H1 (cell line): ENCODE measurements around the gene VPS26B. TPM values are rescaled to one million over a fixed set of nuclear protein-coding genes. Genes with fewer than 3 reads are reported as not detected.

Source experiments
- CTCF ChIA-PET: fragments of 300-600 bp; sonication (Branson Sonifier 250); formaldehyde crosslinking; loops from one replicate; lab custom pipeline; 2021; ENCODE audit not compliant: partially characterized antibody; lab: Charles Lee
- POLR2A ChIA-PET: fragments of 300-600 bp; sonication (Branson Sonifier 250); formaldehyde crosslinking; loops from one replicate; lab custom pipeline; 2021; ENCODE audit warnings: inconsistent platforms; ENCODE audit not compliant: partially characterized antibody; lab: Charles Lee
- DNase-seq, 2 experiments: peaks; one replicate each; pipeline versions ENCODE4 v3.0.0 to v3.0.0-alpha.2; 2010 to 2022; ENCODE audit warnings: low spot score in 2 of 2, low read depth in 1 of 2, mixed read lengths in 1 of 2
- FAIRE-seq: peaks from 2 replicates; lab custom pipeline; 2011; peaks lifted over from hg19 to GRCh38; lab: Jason Lieb, UNC
- H2AFZ ChIP-seq: 2 replicates; pipeline ENCODE4 v1.8.1; 2012; ENCODE audit warnings: low read length, inconsistent platforms
- H2AK5ac ChIP-seq: 2 replicates; pipeline ENCODE4 v1.6.1; 2013; ENCODE audit warnings: low read depth, low read length
- H2BK120ac ChIP-seq: replicated peaks from 2 replicates; pipeline ENCODE3; 2013; ENCODE audit warnings: low read depth, low read length, inconsistent platforms
- H2BK12ac ChIP-seq: 2 replicates; pipeline ENCODE4 v1.6.1; 2013; ENCODE audit warnings: low read depth, low read length
- H2BK15ac ChIP-seq: 2 replicates; pipeline ENCODE4 v1.6.1; 2013; ENCODE audit warnings: low read length
- H2BK20ac ChIP-seq: 2 replicates; pipeline ENCODE4 v1.6.1; 2013; ENCODE audit warnings: low read length
- H2BK5ac ChIP-seq: 2 replicates; pipeline ENCODE4 v1.6.1; 2013; ENCODE audit warnings: low read depth, low read length
- H3K14ac ChIP-seq: 2 replicates; pipeline ENCODE4 v1.6.1; 2013; ENCODE audit warnings: inconsistent platforms; ENCODE audit not compliant: insufficient read length
- H3K18ac ChIP-seq: 2 replicates; pipeline ENCODE4 v1.6.1; 2013; ENCODE audit warnings: low read length; ENCODE audit errors: extremely low read depth
- H3K23ac ChIP-seq: 2 replicates; pipeline ENCODE4 v1.6.1; 2013; ENCODE audit warnings: inconsistent platforms; ENCODE audit not compliant: insufficient read length
- H3K23me2 ChIP-seq: 2 replicates; pipeline ENCODE4 v1.6.1; 2013; ENCODE audit warnings: low read depth, low read length
- H3K27ac ChIP-seq: 2 replicates; pipeline ENCODE4 v1.6.1; 2011; ENCODE audit warnings: low read depth, low read length, inconsistent platforms
- H3K27me3 ChIP-seq, 4 experiments: replicated peaks in 1 of 4; 1 replicate in 1 of 4; 2 replicates in 3 of 4; pipeline versions ENCODE4 v1.6.1 to v1.8.1; 2011 to 2013; ENCODE audit warnings: low read length in 3 of 4, mild to moderate bottlenecking in 3 of 4, inconsistent platforms in 2 of 4, mixed read lengths in 2 of 4, moderate library complexity in 1 of 4; ENCODE audit not compliant: control insufficient read depth in 3 of 4, insufficient read depth in 3 of 4; ENCODE audit errors: extremely low read depth in 1 of 4
- H3K36me3 ChIP-seq, 4 experiments: 2 replicates each; pipeline versions ENCODE4 v1.6.1 to v1.8.1; 2011 to 2013; ENCODE audit warnings: mild to moderate bottlenecking in 4 of 4, low read length in 3 of 4, moderate library complexity in 2 of 4, control low read depth in 1 of 4, inconsistent platforms in 1 of 4; ENCODE audit not compliant: insufficient read depth in 4 of 4, control insufficient read depth in 2 of 4
- H3K4ac ChIP-seq: replicated peaks from 2 replicates; pipeline ENCODE3; 2013; ENCODE audit warnings: low read length, low read depth, mixed read lengths, inconsistent platforms; ENCODE audit not compliant: insufficient read length
- H3K4me1 ChIP-seq, 4 experiments: replicated peaks in 1 of 4; 1 replicate in 1 of 4; 2 replicates in 3 of 4; pipeline versions ENCODE4 v1.6.1 to v1.8.1; 2011 to 2013; ENCODE audit warnings: low read length in 3 of 4, inconsistent platforms in 2 of 4, mixed read lengths in 1 of 4; ENCODE audit not compliant: insufficient read depth in 4 of 4, control insufficient read depth in 3 of 4
- H3K4me2 ChIP-seq, 2 experiments: 2 replicates each; pipeline versions ENCODE4 v1.6.1 to v1.8.1; 2011 to 2013; ENCODE audit warnings: low read depth in 2 of 2, low read length in 2 of 2, control low read depth in 1 of 2, inconsistent platforms in 1 of 2, mild to moderate bottlenecking in 1 of 2; ENCODE audit not compliant: insufficient read depth in 1 of 2
- H3K4me3 ChIP-seq, 4 experiments: fragments of 200-600, 300-600 bp in 1 of 4; sonication (generic), shearing (Covaris generic), sonication (Bioruptor Twin) in 1 of 4; 2 replicates each; pipeline versions ENCODE4 v1.5.1 to v1.8.1; 2011 to 2016; ENCODE audit warnings: low read length in 4 of 4, low read depth in 3 of 4, control low read depth in 2 of 4, inconsistent platforms in 2 of 4, mild to moderate bottlenecking in 2 of 4, mixed read lengths in 1 of 4, moderate library complexity in 1 of 4; ENCODE audit not compliant: insufficient read depth in 2 of 4; ENCODE audit errors: extremely low read depth in 1 of 4
- H3K56ac ChIP-seq: replicated peaks from 2 replicates; pipeline ENCODE3; 2013; ENCODE audit warnings: low read depth, mild to moderate bottlenecking, mixed read lengths, low read length, inconsistent platforms; ENCODE audit not compliant: insufficient read length
- H3K79me1 ChIP-seq: 2 replicates; pipeline ENCODE4 v1.6.1; 2013; ENCODE audit warnings: low read depth, low read length, control low read depth
- H3K79me2 ChIP-seq, 2 experiments: 2 replicates each; pipeline versions ENCODE4 v1.6.1 to v1.8.1; 2012 to 2013; ENCODE audit warnings: low read length in 2 of 2, mild to moderate bottlenecking in 2 of 2, inconsistent platforms in 1 of 2; ENCODE audit not compliant: insufficient read depth in 2 of 2, control insufficient read depth in 1 of 2
- H3K9ac ChIP-seq, 4 experiments: replicated peaks in 1 of 4; 1 replicate in 1 of 4; 2 replicates in 3 of 4; pipeline versions ENCODE4 v1.6.1 to v1.8.1; 2011 to 2013; ENCODE audit warnings: low read depth in 3 of 4, low read length in 3 of 4, control low read depth in 2 of 4, mild to moderate bottlenecking in 2 of 4, moderate library complexity in 2 of 4, inconsistent platforms in 1 of 4; ENCODE audit errors: extremely low read depth in 1 of 4
- H3K9me3 ChIP-seq, 2 experiments: 2 replicates each; pipeline versions ENCODE4 v1.6.1 to v1.8.1; 2012 to 2013; ENCODE audit warnings: mild to moderate bottlenecking in 2 of 2, moderate library complexity in 2 of 2, control low read depth in 1 of 2, inconsistent platforms in 1 of 2, low read depth in 1 of 2, low read length in 1 of 2, mixed read lengths in 1 of 2; ENCODE audit not compliant: insufficient read depth in 2 of 2
- H4K20me1 ChIP-seq, 2 experiments: replicated peaks in 1 of 2; 2 replicates each; pipeline versions ENCODE3 to v1.8.1; 2011 to 2013; ENCODE audit warnings: inconsistent platforms in 2 of 2, low read length in 2 of 2, mild to moderate bottlenecking in 1 of 2; ENCODE audit not compliant: insufficient read depth in 2 of 2, control insufficient read depth in 1 of 2
- H4K5ac ChIP-seq: 2 replicates; pipeline ENCODE4 v1.6.1; 2013; ENCODE audit warnings: low read length, low read depth, mixed read lengths, inconsistent platforms; ENCODE audit not compliant: insufficient read length
- H4K8ac ChIP-seq: 2 replicates; pipeline ENCODE4 v1.8.0; 2013; ENCODE audit warnings: mild to moderate bottlenecking, moderate library complexity, low read length, inconsistent platforms; ENCODE audit not compliant: insufficient read depth; ENCODE audit errors: extremely low read depth
- H4K91ac ChIP-seq: replicated peaks from 2 replicates; pipeline ENCODE3; 2013; ENCODE audit warnings: low read length, mixed read lengths, inconsistent platforms; ENCODE audit not compliant: insufficient read length
- BACH1 ChIP-seq: IDR thresholded peaks from 2 replicates; pipeline ENCODE4 v1.6.1; 2012; ENCODE audit warnings: low read length, improper control_type of control experiment
- GABPA ChIP-seq: IDR thresholded peaks from 2 replicates; pipeline ENCODE4 v1.6.1; 2011; ENCODE audit warnings: mild to moderate bottlenecking, low read length, moderate library complexity, borderline replicate concordance; ENCODE audit not compliant: insufficient read depth
- HDAC2 ChIP-seq, 2 experiments: fragments of 300-600 bp in 1 of 2; sonication (generic) in 1 of 2; IDR thresholded peaks; 2 replicates each; pipeline ENCODE4 v1.6.1; 2011 to 2012; ENCODE audit warnings: low read depth in 2 of 2, low read length in 2 of 2, mild to moderate bottlenecking in 2 of 2, moderate library complexity in 2 of 2, borderline replicate concordance in 1 of 2, inconsistent platforms in 1 of 2
- KDM5A ChIP-seq: fragments of 200-600 bp; IDR thresholded peaks from 2 replicates; pipeline ENCODE4 v1.7.1; 2012; ENCODE audit warnings: mild to moderate bottlenecking, low read length, inconsistent platforms, mixed read lengths
- TBP ChIP-seq: IDR thresholded peaks from 2 replicates; pipeline ENCODE4 v1.6.1; 2011; ENCODE audit warnings: low read depth, low read length, improper control_type of control experiment
- WGBS, 2 experiments: shearing (Covaris generic) in 1 of 2; methylation state at CpG; one replicate each; pipeline versions ENCODE4 v1.1.6 to v1.1.7; 2013 to 2015; ENCODE audit warnings: low lambda C conversion rate in 2 of 2, mixed read lengths in 2 of 2, inconsistent platforms in 1 of 2, low coverage in 1 of 2, missing lambda C conversion rate in 1 of 2; ENCODE audit not compliant: insufficient replicate concordance in 2 of 2, insufficient coverage in 1 of 2, insufficient read length in 1 of 2; ENCODE audit errors: extremely low coverage in 1 of 2, missing lambda C conversion rate in 1 of 2; 5-methylcytosine and 5-hydroxymethylcytosine counted together
- long read RNA-seq, 2 experiments: library from RNA in 1 of 2; library from capped mRNA in 1 of 2; stranded (forward); transcript quantifications; one replicate each; pipeline ENCODE4 v2.0.0, GENCODE V29; 2021; ENCODE audit warnings: inconsistent platforms in 1 of 2
- polyA minus RNA-seq, 3 experiments: library from RNA; depleted of rRNA, polyadenylated mRNA; stranded (reverse); fragments of >200 nt; gene quantifications; 1 replicate in 2 of 3; 2 replicates in 1 of 3; pipeline ENCODE4 v1.2.3, GENCODE V29; 2011
- polyA plus RNA-seq, 7 experiments: library from polyadenylated mRNA; depleted of rRNA in 3 of 7; stranded (reverse) in 5 of 7; unstranded in 2 of 7; fragments of >200 nt in 5 of 7; fragments of 200-250 nt in 2 of 7; gene quantifications; 1 replicate in 5 of 7; 2 replicates in 1 of 7; 4 replicates in 1 of 7; pipeline versions ENCODE4 v1.2.1 to v1.2.3, GENCODE V29; 2011 to 2013; ENCODE audit warnings: missing spikeins in 2 of 7, mixed read lengths in 2 of 7
- total RNA-seq: library from RNA; stranded (reverse); fragmentation: NEBNext Ultra II Directional; extraction: Animal tissue kit (Norgen Biotek cat#: 25700); gene quantifications from 2 replicates; pipeline ENCODE4 v1.2.1, GENCODE V29; 2021
- TF ChIP-seq, protein P1 (sequence below): IDR thresholded peaks from 2 replicates; pipeline ENCODE4 v1.6.1; 2012; ENCODE audit warnings: inconsistent platforms

VPS26B gene
- total RNA-seq, result 26.8 and 27.0 TPM in 2 replicates
- polyA plus RNA-seq (2011; rRNA removed), result 18.3 and 19.6 TPM in 2 replicates
- 21.7 TPM for polyA plus RNA-seq (2011; cell fraction: cytosol; rRNA removed)
- 23.5 TPM for polyA plus RNA-seq (2011; cell fraction: nucleus; rRNA removed)
- 19.5 to 21.1 TPM (median 20.1 TPM) in 4 replicates for polyA plus RNA-seq (2012, experiment 1 of 2)
- polyA plus RNA-seq (2012, experiment 2 of 2), result 16.3 TPM
- 15.3 TPM for polyA plus RNA-seq (2013, experiment 1 of 2)
- polyA plus RNA-seq (2013, experiment 2 of 2), result 14.6 TPM
- 27.9 and 33.4 TPM in 2 replicates for polyA minus RNA-seq (2011; rRNA and poly(A)+ RNA removed)
- 17.2 TPM for polyA minus RNA-seq (2011; cell fraction: cytosol; rRNA and poly(A)+ RNA removed)
- polyA minus RNA-seq (2011; cell fraction: nucleus; rRNA and poly(A)+ RNA removed), result 16.7 TPM
- long read RNA-seq, experiment 1, transcript VPS26B-201 (6 exons, 3,691 nt), result major isoform, 16 of 44 reads
- long read RNA-seq, experiment 1, partial matches to known transcripts, result 6 of 44 reads
- long read RNA-seq, experiment 1, other reads (novel, unspliced or antisense), result 21 of 44 reads
- long read RNA-seq, experiment 2, partial matches to known transcripts, result 0 of 3 reads
- long read RNA-seq, experiment 2, other reads (novel, unspliced or antisense), result 3 of 3 reads

DNA sequence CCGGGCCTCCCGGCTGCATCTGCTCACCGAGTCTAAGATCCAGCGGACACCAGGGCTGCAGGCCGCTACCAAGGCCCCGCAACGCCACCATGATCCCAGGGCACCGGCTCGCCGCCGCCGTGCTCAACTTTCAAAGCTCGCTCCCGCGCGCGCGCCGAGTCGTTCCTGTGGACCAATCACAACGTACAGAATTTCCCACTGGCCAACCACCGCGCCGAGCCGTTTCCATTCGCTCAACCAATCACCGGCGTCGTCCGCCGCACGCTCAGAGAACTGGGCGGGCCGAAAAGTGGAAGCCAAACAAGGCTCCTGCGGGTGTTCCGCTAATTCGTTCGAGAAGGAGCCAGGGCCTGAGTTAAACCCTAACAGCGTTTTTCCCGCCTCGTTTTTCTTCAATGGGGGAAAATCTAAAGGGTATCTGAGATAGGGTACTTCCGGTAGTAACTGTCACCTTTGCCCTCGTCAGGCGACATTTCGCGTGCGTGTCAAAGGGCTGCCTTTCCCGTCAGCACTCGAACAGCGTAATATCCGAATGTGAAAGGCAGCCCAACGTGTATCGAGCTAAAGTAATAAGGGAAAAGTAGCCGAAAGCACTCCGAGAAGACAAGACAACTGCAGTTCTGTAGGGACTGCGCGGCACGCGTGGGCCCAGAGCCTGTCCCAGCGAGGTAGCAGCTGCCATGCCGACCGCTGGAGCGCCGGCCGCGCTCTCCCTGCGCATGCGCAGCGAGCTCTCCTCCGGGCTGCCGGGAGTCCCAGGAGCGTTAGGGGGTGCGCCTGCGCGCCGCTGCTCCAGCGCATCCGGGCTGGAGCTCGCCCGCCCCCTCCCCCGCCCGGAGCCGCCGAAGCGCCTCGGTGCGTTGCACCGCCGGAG is at the start of gene VPS26B, which contains the start of gene NCAPD3:
Gene VPS26B, plus strand, starts transcription at position 836 of the 874 bp plus-strand sequence. CDS start 452 bp downstream, outside the sequence.
Gene NCAPD3, minus strand, starts transcription at position 132 of the 874 bp plus-strand sequence. Its CDS starts 41 bp downstream, at position 91.
- no peaks in the 10 kb centered on the region for H3K9me3 ChIP-seq
- peak; percentile 86 to 96 for DNase-seq
- H3K56ac ChIP-seq, result no peak within 1 kb of the TSS
- peak within 1 kb of the TSS; percentile 25; the same call in 1 of the 2 replicates for H3K18ac ChIP-seq
- H2BK20ac ChIP-seq, result no peak within 1 kb of the TSS
- H3K14ac ChIP-seq, result no peak within 1 kb of the TSS
- no peak within 1 kb of the TSS for H3K23ac ChIP-seq
- 1% methylated on average over 67 of the region's 89 CpGs; no CpG with 5 or more reads in 1 of the 2 experiments for WGBS, 2 experiments
- H3K27ac ChIP-seq, result no peak within 1 kb of the TSS
- peak; percentile 7 for FAIRE-seq
- H2BK5ac ChIP-seq, result peak within 1 kb of the TSS; percentile 86; the same call in 1 of the 2 replicates
- peaks cover 20% of the 10 kb centered on the region for H3K23me2 ChIP-seq
- ChIA-PET CTCF (interaction anchor here (0.6 to 4.8 kb wide), 4 partner anchors 11 to 49 kb away, joined by 3 to 23 read pairs (median 6); no protein-coding TSS in a partner anchor), POLR2A (interaction anchor here (0.7 to 3.4 kb wide), 7 partner anchors 10 to 154 kb away, joined by 3 to 11 read pairs (median 4); partner anchors contain the start of gene GLB1L3)
- peak within 1 kb of the TSS; percentile 75 to 97 (median 86) for H3K4me3 ChIP-seq
- peak within 1 kb of the TSS; percentile 100 for H2AFZ ChIP-seq
- peaks cover 0 to 6% (median 0%) of the 10 kb centered on the region in 4 experiments; a peak in 1 of 7 replicates for H3K27me3 ChIP-seq
- H4K20me1 ChIP-seq, result peaks cover 0 to 8% of the 10 kb centered on the region in 2 experiments
- H3K4me2 ChIP-seq, result peak within 1 kb of the TSS; percentile 97 to 99
- peaks cover 9% of the 10 kb centered on the region for H3K79me1 ChIP-seq
- H3K9ac ChIP-seq, result peak within 1 kb of the TSS; percentile 35 to 62 (median 50)
- peak within 1 kb of the TSS; percentile 88; the same call in 1 of the 2 replicates for H2BK15ac ChIP-seq
- H3K4ac ChIP-seq, result no peak within 1 kb of the TSS
- peak within 1 kb of the TSS; percentile 83 for H4K91ac ChIP-seq
- H4K5ac ChIP-seq, result peak within 1 kb of the TSS; percentile 46
- H4K8ac ChIP-seq, result peak within 1 kb of the TSS; percentile 53; the same call in 1 of the 2 replicates
- H2BK12ac ChIP-seq, result no peak within 1 kb of the TSS
- H3K79me2 ChIP-seq, result peaks cover 0 to 31% of the 10 kb centered on the region in 2 experiments; a peak in 2 of 4 replicates
- H3K4me1 ChIP-seq, result peaks cover 0 to 5% (median 3%) of the 10 kb centered on the region in 4 experiments
- H3K36me3 ChIP-seq, result peaks cover 3 to 10% (median 5%) of the 10 kb centered on the region in 4 experiments; a peak in 7 of 8 replicates
- H2AK5ac ChIP-seq, result no peak within 1 kb of the TSS
- H2BK120ac ChIP-seq, result no peak within 1 kb of the TSS
- TF ChIP-seq BACH1 (peak; percentile 52; the same call in 1 of the 2 replicates), GABPA (no peak), TBP (peak; percentile 38; the same call in 1 of the 2 replicates), KDM5A (peak; percentile 29; the same call in 1 of the 2 replicates), HDAC2 (IDR thresholded peaks at IDR 0.05; ENCODE audit: borderline replicate concordance in 1 of 2, low read depth in 2 of 2, low read length in 2 of 2) (peak in 1 of 2 experiments; percentile 96; a peak in 2 of 4 replicates)
- TF ChIP-seq, protein P1, sequence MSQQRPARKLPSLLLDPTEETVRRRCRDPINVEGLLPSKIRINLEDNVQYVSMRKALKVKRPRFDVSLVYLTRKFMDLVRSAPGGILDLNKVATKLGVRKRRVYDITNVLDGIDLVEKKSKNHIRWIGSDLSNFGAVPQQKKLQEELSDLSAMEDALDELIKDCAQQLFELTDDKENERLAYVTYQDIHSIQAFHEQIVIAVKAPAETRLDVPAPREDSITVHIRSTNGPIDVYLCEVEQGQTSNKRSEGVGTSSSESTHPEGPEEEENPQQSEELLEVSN, result peak; percentile 84
